H4 (cell line): Measurements from ENCODE around the gene HOXA3. TPM values are rescaled to one million over a fixed set of nuclear protein-coding genes. Genes with fewer than 3 reads are reported as not detected.

ENCODE experiments used
- DNase-seq: peaks from one replicate; pipeline ENCODE4 v3.0.0-alpha.2; 2015; ENCODE audit warnings: low spot score
- total RNA-seq: library from RNA; depleted of rRNA; stranded (reverse); fragments of >200 nt; shearing (Covaris generic); gene quantifications from 2 replicates; pipeline ENCODE4 v1.2.3, GENCODE V29; 2014

Gene HOXA3
- total RNA-seq, 1 experiment from 2014 or later, result 5.5 TPM

DNA sequence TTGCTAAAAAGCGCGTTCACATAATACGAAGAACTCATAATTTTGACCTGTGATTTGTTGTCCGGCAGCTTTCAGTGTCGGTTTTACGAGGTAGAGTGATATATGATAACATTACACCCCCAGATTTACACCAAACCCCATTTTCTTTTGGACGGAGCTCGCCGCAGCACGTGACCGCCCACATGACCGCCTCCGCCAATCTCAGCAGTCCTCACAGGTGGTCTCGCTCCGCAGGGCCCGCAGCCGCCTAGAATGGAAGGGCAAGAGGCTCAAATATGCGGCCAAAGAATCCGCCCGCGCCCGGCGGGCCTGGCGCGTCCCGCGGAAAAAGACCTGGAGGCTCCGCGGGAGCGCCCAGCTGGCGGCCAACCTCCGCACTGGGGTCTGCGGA, 4.1 kb upstream of the HOXA3 start, which contains the start of gene HOXA7:
TSS of gene HOXA7 (minus strand) at position 168 of the 391 bp plus-strand sequence. CDS start at position 38, 130 bp downstream.
- peak; percentile 49 for DNase-seq

DNA sequence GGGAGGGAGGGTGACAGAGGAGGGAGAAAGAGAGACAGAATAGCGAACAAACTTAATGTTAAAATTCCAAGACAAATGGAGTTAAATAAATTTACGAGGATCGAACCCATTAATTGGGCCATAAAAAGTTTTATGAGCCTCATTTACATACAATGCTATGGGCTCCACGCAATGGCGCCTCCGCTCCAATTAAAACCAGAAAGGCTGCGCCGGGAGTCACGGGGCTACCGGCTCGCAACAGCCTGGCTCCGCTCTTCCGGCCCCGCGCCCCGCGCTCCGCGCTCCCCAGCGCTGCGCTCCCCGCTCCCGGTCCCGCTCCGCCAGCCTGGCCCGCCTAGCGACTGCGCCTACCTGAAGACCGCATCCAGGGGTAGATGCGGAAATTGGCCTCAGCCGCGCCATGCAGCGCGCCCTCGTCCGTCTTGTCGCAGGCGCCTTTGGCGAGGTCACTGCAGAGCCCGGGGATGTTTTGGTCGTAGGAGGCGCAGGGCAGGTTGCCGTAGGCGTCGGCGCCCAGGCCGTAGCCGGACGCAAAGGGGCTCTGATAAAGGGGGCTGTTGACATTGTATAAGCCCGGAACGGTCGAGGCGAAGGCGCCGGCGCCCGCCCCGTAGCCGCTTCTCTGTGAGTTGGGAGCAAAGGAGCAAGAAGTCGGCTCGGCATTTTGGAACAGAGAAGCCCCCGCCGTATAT, 3.6 kb upstream of the HOXA3 start:
- DNase-seq, result no peak

DNA sequence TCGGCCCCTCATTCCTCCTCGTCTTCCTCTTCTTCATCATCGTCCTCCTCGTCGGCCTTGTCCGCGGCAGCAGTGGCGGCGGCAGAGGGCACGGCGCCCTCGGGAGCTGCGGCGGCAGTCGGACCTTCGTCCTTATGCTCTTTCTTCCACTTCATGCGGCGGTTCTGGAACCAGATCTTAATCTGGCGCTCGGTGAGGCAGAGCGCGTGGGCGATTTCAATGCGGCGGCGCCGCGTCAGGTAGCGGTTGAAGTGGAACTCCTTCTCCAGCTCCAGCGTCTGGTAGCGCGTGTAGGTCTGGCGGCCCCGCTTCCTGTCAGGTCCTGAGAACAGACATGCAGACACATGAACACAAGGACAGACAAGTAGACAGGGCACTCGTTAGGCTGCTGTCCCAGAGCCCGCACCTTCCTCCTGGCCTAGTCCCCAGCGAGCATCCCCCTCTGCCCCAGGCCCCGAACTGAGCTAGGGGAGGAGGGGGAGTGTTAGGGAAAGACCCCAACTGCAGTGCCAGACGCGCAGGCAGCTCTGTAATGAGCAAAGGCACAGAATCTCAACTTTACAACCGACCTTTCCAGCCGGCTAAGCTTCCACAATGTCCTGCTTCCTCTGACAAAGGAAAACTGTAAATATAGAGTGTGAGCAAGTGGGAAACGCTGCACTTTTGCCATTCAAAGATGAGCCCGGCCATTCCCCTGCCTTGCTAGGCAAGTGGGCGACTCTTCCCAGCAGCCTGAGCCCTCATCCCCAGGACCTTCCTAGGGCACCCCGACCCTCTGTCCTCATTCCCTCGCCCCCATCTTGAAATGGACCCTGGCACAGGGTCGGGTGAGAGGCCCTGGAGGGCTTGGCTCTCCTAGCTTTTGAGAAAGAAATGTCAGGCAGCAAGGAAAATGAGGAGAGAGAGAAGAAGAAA, 2.8 kb upstream of the HOXA3 start:
- no peak for DNase-seq

DNA sequence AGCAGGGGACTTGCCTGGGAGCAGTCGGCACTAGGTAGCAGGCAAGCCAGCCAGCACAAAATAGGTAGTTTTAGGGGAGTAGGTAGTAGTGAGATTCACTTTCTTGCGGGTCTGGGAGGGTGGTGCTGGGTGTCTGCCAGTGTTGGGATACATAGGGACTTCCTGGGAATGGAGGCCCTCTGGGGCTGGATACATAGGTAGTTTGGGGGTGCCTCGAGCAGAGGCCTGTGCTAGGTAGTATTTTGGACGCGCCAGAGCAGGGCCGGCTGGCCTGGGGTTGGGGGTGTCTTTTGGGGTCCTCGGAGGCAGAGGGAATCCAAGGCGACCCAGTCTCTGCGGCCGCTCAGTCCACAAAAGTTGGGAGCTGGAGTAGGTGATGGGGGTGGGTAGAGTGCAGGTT, 2.0 kb upstream of the HOXA3 start:
- no peak for DNase-seq

DNA sequence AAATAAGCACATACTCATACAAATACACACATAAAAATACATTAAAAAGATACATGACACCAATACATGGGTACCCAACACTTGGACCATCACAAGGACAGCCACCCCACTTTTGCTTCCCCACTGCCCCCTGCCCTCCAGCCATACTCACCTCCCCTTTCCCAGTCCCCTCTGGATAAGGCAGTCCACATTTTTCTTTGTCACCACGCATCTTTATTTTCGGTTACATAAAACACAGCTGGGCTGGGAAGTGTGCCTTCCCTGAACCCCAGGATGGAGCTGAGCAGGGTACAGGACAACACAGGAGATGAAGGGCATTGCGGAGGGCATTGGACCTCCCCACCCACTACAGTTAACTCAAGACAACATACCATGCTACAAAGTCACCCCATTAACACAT, 1.1 kb upstream of the HOXA3 start:
- no peak for DNase-seq

DNA sequence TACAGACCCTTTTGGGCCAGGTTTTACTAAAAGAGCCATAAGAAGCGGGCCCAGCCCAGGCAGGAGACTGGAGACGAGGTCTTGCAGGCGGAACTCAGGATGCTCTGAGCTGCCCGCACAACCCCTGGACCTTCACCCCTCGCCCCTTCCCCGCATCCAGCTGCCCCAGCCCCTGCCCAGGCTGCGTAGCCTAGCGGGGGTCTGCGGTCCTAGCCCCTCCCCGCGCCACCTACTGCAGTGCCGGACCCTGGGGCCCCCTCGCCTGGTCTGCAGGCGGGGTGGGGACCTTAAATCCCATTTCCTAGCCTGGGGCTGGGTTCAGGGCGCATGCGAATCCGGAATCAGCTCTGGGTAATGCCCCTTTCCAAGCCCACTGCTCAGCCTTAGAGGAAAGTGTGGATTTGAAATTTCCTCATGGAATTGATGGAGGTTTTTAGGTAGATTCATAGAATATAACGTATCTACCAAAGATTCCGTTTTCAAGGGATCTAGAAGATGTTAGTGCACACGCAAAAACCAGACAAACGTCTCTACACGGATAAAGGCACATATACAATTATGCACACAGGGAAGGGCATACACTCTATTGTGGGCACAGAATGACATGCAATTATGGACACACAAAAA, 546 bp upstream of the HOXA3 start:
- DNase-seq, result no peak

DNA sequence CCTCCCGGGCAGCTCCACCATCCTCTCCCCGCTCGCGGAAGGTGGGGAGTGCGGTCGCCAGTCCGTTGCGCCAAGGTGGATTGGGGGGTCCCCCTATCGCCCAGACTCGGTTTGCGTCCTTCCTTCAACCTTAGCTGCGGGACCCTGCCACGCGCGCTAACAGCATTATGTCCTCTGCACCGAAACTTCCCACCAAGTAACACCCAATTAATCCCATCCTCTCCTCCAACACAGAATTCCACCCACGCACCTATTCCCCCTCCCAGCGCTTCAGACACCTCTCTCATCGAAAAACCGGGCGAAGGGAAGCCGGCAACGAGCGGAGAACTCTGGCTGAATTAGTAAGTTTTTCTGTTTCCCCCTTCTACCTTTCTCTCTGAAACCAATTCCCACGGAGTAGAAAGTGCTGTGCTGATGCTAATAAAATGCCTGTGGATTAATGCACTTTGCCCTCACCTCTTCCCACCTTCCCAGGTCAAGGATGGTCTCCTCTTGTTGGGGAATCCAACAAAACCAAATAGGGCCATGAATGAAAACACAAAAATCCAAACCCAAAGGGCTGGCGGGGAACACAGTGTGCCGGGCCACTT, 947 bp downstream of the HOXA3 start:
- DNase-seq, result no peak

DNA sequence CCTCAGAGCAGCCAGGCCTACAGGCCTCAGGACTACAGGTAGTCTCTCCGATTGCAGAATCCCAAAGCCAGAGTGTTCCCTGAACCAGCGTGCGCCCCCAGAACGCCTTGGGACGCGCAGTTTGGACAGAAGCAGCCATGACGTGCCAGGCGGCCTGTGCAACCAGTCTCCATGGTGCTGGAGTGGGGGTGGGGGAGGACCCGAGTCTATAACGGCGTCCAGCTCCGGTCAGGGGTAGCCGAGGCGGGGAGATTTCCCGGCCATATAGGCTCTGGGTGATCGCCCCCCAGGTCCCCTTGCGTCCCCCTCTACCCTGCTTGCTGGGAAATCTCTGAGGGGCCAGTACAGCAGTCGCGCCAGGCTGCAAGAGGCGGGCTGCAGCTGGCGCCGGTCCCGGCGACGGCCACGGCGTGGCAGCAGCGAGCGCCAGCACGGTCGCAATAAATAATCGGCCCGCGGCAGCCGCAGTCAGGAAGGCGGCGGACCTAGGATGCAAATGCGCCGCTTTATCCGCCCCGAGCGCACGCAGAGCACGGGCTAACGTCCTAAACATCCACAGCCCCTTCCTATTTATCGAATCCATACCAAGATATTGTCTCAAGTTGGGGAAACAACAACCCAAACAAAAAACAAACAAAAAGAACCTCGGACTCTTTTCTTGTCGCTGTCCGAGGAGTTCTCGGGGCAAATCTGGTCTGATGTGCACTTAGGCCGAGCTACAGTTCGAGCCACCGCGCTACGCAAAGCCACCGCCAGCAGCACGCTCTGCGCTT, 1.6 kb downstream of the HOXA3 start:
- peak; percentile 82 for DNase-seq

DNA sequence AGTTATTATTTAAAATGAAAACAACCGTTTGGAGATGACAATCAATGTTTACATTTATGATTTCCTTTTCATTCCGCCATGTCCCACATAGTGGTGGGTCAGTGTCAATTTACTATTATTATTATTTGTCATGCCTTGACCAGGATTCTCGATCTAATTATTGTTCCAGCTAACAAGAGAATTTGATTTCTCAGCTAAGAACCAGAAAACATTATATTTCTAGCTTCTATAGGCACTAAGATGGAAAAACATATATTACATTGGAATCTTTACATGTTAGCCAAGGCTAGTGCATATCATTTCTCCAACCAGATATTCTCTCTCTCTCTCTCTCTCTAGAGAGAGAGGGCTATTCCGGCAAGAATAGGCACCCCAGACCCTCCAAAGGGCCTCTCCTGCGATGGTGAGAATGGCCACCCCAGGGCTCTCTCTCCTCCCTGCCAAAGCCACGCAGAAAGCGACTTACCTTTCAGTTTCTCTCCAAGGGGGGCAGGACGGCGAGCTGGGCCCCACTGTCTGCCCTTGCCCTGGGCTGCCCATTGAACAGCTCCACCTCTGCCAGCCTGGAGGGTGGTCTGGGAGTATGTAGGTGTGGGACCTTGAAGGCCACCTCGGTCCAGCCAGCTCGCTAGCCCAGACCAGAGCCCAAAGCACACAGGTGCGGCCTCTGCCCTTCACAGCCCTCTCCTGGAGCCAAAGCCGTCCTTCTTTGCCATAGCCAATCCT, 2.4 kb downstream of the HOXA3 start:
- no peak for DNase-seq

DNA sequence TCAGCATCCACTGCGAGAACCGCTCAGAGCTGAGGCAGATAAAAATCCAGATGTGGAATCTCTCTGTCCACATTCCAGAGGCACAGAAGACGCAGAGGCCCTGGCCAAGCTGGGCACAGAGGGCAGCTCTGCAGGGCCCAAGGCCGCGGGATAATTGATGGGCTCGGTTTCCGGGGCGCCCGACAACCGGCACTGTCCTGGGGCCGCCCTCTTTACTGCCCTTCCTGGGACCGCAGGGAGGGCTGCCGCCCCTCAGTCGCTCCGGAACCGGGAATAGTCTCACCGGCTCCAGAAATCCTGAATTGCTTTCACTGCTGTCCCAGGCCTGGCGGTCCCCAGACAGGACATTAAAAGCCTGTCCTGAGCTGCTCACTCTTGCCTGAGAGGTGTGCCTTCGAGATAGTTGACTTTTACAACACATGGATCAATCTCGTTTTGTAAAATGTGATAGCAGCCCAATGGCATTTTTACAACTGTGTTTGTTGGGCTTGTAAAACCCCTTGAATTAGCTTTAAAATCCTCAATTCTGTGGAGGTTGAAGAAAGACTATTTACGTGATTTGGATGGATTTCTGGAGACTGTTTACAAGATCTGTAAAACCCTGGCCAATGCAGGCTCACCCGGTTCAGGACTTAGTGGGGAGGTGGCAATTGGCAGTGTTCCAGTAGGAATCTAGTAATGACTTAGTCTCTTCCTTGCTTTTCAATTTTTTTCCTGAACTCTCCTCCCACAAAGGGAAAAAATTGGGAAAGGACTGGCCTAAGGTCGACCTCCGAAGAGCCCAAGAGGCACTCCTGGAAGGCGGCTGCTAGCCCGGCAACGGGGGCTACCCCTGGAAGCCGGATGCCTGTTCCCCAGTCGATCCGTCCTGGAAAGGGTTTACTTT, 3.4 kb downstream of the HOXA3 start:
- DNase-seq, result peak; percentile 52

DNA sequence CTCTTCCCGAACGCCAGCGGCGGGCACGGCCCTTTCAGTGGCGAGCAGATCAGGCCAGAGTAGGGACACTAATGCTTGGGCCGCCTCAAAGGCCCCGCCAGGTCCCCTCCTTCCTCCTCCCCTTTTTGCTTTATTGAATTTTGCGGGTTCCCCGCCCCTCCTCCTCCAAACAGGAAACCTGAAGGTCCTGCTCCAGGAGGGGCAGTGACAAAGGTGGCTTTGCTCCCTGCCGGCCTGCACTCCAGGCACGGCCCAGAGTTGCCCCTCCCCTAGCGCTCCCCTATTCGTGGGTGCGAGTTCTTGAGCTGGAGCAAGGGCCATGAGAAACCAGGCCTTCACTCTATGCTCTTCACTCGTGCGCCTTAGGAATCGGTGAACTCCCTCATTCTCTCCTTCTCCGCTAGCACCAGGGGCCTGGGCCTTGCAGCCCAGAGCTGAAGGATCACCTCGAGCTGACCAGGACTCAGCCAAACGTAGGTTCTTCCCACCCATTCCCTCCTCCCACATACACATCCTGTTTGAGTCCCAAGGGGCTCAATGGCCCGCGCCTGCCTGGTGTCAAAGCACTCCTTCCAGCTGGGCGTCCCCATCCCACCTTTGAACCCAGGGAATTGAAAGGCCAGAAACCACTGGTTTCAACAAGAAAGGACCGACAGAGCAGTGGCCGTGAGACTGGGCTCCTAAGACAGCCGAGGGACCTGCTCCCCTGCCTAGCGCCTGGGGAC, 4.2 kb downstream of the HOXA3 start:
- DNase-seq, result no peak

DNA sequence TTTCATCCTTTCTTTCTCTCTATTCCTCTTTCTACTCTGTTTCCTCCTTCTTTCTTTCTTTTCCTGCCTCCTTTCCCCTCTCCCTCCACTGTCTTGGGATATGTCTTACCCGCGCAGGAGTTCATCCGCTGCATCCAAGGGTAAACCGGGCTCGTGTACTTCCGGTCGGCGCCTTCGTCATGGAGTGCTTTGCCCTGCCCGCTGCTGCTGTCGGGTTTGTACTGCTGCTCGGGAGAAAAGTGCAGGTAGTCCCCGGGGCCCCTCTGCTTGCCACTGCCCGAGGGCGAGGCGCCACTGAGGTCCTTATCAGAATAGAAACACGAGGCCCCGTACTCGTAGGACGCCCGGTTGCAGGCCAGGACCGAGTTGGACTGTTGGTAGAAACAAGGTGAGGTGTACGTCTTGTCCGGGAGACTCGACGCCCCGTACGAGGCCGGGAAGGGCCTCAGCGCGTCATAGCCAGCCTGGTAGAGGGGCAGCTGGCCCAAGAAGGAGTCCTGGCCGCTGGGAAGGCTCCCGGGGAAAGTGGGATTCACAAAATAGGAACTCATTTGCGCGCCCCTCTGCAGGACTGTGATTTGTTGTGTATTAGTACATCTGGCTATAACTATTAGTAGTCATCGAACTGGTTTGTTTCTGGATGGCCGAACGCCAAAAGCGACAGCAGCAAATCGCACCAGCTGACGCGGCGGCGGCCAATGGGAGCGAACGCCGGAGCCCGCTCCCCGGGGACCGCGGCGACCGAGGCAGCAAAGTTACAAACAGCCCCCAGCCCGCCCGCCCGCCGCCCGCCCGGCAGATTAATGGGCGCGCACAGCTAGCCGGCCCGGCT, 5.0 kb downstream of the HOXA3 start, which contains the start of gene HOXA6:
TSS of gene HOXA6 (minus strand) at position 576 of the 832 bp plus-strand sequence. CDS start at position 551, 25 bp downstream.
- no peak for DNase-seq

DNA sequence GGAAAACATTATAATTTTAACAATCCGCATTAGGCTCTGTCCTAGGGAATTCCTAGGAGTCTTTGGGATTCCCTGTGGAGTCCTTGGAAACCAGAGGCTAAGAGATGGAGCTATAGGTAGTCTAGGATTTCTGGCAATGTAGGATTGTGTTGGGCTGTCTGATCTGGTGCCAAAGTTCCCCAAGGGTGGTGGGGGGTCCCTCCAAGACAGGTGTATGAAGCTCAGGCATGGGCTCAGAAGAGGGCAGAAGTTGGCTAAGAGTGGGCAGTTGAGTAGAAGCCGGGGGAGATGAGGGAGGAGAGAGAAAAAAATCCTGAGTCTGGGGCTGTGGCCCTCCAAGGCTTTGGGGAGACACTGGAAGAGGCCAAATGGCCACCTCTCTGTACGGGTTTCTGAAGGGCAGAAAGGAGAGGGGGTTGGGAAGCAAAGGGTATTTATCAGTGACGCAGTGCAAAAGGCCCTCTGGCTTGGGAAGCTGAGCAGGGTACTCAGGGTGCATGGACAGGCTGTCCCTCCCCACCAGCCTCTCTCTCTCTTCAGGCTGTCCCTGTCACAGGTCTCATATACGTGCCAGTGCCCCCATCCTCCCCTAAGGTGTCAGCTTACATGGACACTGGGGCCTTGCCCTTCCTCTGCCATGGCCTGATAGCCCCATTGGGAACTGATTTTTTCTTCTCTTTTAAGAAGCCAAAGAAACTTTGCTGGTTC, 5.7 kb downstream of the HOXA3 start:
- DNase-seq, result no peak

DNA sequence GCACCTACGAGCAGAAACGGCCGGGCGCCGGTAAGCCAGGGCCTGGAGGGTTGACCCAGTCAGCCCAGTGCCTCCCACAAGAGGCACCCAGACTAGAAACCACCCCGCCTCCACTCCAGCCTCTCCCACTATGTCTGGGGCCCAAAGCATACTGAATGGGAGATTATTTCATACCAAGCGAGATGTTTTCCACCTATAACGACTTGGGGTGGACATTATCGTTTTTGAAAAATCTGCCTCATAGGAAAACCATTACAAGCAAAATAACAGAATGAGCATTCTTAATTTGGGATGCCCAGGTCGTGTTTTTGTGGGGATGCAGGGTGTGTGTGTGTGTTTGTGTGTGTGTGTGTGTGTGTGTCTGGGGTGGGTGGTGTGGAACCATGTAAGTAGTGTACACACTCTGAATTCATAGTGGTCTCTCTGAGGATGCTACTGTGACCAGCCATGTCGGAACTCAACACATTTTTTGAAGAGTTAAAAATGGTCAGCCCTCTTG, 6.4 kb downstream of the HOXA3 start:
- DNase-seq, result no peak

DNA sequence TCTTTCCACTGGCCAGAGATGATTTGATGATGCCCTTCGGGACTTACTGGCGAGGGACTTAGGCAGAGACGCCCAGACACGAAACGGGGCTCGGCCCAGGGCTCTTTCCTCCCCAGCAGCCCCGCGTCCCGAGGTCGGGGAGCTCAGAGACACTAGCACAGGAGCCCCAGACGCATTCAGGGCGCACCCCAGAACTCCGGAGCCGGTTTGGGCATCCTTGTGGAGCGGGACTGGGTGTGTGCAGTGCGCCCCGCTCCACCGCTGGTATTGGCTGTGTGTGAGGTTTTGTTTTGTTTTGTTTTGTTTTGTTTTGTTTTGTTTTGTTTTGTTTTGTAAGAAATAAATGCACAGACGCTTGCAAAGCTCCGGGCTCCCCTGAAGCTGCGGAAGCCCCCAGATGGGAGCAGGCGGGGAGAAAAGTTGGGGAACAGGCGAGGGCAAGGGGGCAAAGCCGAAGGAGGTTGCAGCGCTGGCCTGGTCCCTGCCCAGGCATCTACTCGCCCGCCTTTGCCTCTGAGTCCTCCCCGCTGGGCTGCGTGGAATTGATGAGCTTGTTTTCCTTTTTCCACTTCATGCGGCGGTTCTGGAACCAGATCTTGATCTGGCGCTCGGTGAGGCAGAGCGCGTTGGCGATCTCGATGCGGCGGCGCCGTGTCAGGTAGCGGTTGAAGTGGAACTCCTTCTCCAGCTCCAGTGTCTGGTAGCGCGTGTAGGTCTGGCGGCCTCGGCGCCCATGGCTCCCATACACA, 7.0 kb downstream of the HOXA3 start:
- no peak for DNase-seq

DNA sequence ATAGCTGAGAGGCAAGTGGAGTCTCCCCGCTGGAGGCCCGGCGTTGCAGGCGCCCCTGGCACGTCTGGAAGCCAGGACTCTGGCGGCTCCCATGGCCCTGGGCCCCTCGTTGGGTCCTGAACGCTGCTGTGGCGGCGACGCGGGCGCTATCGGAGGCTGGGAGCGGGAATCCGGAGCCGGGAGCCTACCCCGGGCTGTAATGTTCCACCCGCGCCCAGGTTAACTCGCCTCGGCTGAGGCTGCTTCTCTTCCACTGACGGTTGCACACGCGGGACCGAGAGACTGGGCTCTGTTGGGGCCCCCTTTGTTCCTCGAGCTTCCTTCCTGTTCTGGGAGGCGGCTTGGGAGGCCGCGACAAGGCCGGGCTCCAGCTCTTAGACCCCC, 7.6 kb downstream of the HOXA3 start:
- no peak for DNase-seq
